ENCODE results near the gene ANKFN1. TPM values are rescaled to one million over a fixed set of nuclear protein-coding genes. Genes with fewer than 3 reads are reported as not detected.

The ANKFN1 gene
- total RNA-seq, 1 experiment from 2014 or later: not detected

- CTCF ChIA-PET: no interaction called here
- ATAC-seq (no peak), DNase-seq (ENCODE audit: low read depth, low spot score) (no peak)
- Histone ChIP-seq H3K36me3 (ENCODE audit: control insufficient read depth, insufficient read depth, low read length) (no peaks in the 10 kb centered on the region), H3K27me3 (ENCODE audit: control insufficient read depth, insufficient read depth, low read length) (no peaks in the 10 kb centered on the region), H3K9me3 (ENCODE audit: control insufficient read depth, insufficient read depth, low read depth, low read length) (no peaks in the 10 kb centered on the region), H3K4me3 (ENCODE audit: low read depth in 2 of 2, low read length in 2 of 2) (no peak overlapping the region), H3K27ac (ENCODE audit: low read length) (no peak overlapping the region), H3K4me1 (ENCODE audit: control insufficient read depth, insufficient read depth, low read length) (no peaks in the 10 kb centered on the region)
- intact Hi-C loops (cut with micrococcal nuclease; ENCODE audit: unreplicated experiment) (no loop called here), in situ Hi-C loops (cut with HindIII; ENCODE audit: low pct_unique_long_range_greater_than_20kb, low sequenced_read_pairs) (no loop called here)
- POLR2A ChIA-PET: no interaction called here
- no TSS peak for BruUV-seq (replicated peaks)
- TF ChIP-seq POLR2AphosphoS5 (IDR thresholded peaks at IDR 0.05; ENCODE audit: low read depth, low read length): no peak
- no peak for TF ChIP-seq SIN3A (IDR thresholded peaks at IDR 0.05; ENCODE audit: borderline replicate concordance, insufficient read depth, low read depth, low read length)
- TF ChIP-seq REST (IDR thresholded peaks at IDR 0.05; ENCODE audit: insufficient read depth in 1 of 2, low read depth in 2 of 2, low read length in 1 of 2): no peak
- no peak for TF ChIP-seq TCF7L2 (IDR thresholded peaks at IDR 0.05; ENCODE audit: low read depth, low read length)
- no peak for TF ChIP-seq CTCF (IDR thresholded peaks at IDR 0.05)
Measured at GRCh38 chr17:56111706-56112485, 41.4 kb upstream of the ANKFN1 start.

DNA sequence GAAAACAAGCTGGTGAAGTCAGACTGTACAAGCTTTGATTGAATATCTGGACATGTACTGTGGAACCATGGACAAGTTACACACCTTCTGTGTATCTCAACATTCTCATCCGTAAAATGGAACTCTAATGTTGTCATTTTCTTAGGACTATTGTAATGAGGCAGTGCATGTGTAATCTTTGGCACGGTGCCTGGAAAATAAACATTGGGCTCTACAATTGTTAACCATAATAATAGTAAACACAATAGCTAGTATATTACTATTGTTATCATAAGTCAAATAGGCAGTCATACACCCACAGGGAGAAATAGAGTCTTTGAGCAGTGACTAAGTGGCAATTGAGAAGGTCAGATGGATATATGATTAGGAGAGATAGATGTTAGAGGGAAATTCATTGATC, 39.8 kb upstream of the ANKFN1 start:
- Histone ChIP-seq H3K4me1 (ENCODE audit: control insufficient read depth, insufficient read depth, low read length) (no peaks in the 10 kb centered on the region), H3K4me3 (ENCODE audit: low read depth in 2 of 2, low read length in 2 of 2) (no peak overlapping the region), H3K27me3 (ENCODE audit: control insufficient read depth, insufficient read depth, low read length) (no peaks in the 10 kb centered on the region), H3K36me3 (ENCODE audit: control insufficient read depth, insufficient read depth, low read length) (no peaks in the 10 kb centered on the region), H3K27ac (ENCODE audit: low read length) (no peak overlapping the region), H3K9me3 (ENCODE audit: control insufficient read depth, insufficient read depth, low read depth, low read length) (no peaks in the 10 kb centered on the region)
- intact Hi-C loops (cut with micrococcal nuclease; ENCODE audit: unreplicated experiment): no loop called here
- DNase-seq (ENCODE audit: low read depth, low spot score) (no peak), ATAC-seq (no peak)
- BruUV-seq (replicated peaks): no TSS peak
- TF ChIP-seq TCF7L2 (IDR thresholded peaks at IDR 0.05; ENCODE audit: low read depth, low read length) (no peak), POLR2AphosphoS5 (IDR thresholded peaks at IDR 0.05; ENCODE audit: low read depth, low read length) (no peak), SIN3A (IDR thresholded peaks at IDR 0.05; ENCODE audit: borderline replicate concordance, insufficient read depth, low read depth, low read length) (no peak), CTCF (IDR thresholded peaks at IDR 0.05) (no peak), REST (IDR thresholded peaks at IDR 0.05; ENCODE audit: insufficient read depth in 1 of 2, low read depth in 2 of 2, low read length in 1 of 2) (no peak)
- CTCF ChIA-PET: no interaction called here
- POLR2A ChIA-PET: interaction anchor here (0.5 to 0.7 kb wide), 2 partner anchors 77 to 1172 kb away, joined by 3 to 6 read pairs; no protein-coding TSS in a partner anchor
- in situ Hi-C loops (cut with HindIII; ENCODE audit: low pct_unique_long_range_greater_than_20kb, low sequenced_read_pairs): no loop called here
